ENCODE measurements around the gene CDC73. TPM values are rescaled to one million over a fixed set of nuclear protein-coding genes. Genes with fewer than 3 reads are reported as not detected.

The CDC73 gene
- total RNA-seq, 2 experiments from 2014 or later, result 40.8 to 52.4 TPM

DNA sequence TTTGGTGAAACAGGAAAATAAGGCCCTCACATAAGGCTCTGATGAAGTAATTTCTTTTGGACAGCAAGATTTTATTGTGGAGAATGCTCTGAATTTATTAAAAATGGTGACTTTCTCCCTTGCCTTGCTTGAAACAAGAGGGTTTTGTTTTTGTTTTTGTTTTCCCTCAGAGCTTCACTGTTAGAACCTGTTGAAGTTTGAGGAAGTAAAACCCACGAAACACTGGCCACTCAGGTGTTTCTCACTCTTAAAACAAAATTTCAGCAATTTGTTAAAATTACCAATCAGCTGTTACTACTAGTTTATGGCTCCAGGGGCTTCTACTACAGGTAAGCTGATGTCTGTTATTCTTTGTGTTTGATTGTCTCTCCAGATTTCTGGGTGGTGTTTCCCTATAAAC is 177.2 kb downstream of the CDC73 start:
- Mint-ChIP-seq H3K27me3 (no peaks in the 10 kb centered on the region), H3K36me3 (ENCODE audit: low read depth) (no peaks in the 10 kb centered on the region), H3K4me3 (no peak overlapping the region), H3K4me1 (no peaks in the 10 kb centered on the region), H3K27ac (no peak overlapping the region), H3K9me3 (ENCODE audit: low read depth) (no peaks in the 10 kb centered on the region)
- ChIA-PET CTCF (interaction anchor here (0.7 kb wide), 1 partner anchor 79 kb away, joined by 3 read pairs; no protein-coding TSS in a partner anchor), POLR2A (no interaction called here)
- DNase-seq (no peak), ATAC-seq (no peak)
- intact Hi-C loops (cut with DNase I, micrococcal nuclease), result no loop called here

DNA sequence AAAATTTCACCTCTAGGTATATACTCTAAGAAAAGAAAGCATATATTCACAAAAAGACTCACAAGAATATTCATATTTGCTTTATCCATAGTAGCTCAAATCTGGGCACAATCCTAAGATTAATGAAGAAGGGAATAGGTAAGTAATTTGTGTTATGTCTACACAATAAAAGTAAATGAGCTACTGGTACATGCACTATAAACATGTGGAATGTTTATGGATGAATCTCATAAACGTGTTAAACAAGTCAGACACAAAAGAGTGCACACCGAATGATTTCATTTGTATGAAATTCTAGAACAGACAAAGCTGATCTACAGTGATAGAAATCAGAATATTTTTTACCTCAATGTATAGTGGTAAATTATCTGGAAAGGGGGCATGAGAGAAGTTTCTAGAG is 179.9 kb downstream of the CDC73 start:
- no peaks in the 10 kb centered on the region for H3K27me3 Mint-ChIP-seq
- ATAC-seq, result no peak
- no peaks in the 10 kb centered on the region for H3K4me1 Mint-ChIP-seq
- DNase-seq, result no peak
- no peaks in the 10 kb centered on the region for H3K9me3 Mint-ChIP-seq (ENCODE audit: low read depth)
- H3K4me3 Mint-ChIP-seq, result no peak overlapping the region
- ChIA-PET CTCF (no interaction called here), POLR2A (no interaction called here)
- H3K27ac Mint-ChIP-seq, result no peak overlapping the region
- no peaks in the 10 kb centered on the region for H3K36me3 Mint-ChIP-seq (ENCODE audit: low read depth)
- intact Hi-C loops (cut with DNase I, micrococcal nuclease), result no loop called here

- H3K36me3 Mint-ChIP-seq (ENCODE audit: low read depth), result no peaks in the 10 kb centered on the region
- H3K4me3 Mint-ChIP-seq, result no peak overlapping the region
- ChIA-PET CTCF (no interaction called here), POLR2A (no interaction called here)
- no peaks in the 10 kb centered on the region for H3K4me1 Mint-ChIP-seq
- DNase-seq, result no peak
- intact Hi-C loops (cut with DNase I, micrococcal nuclease), result no loop called here
- no peak for ATAC-seq
- no peak overlapping the region for H3K27ac Mint-ChIP-seq
- no peaks in the 10 kb centered on the region for H3K9me3 Mint-ChIP-seq (ENCODE audit: low read depth)
- no peaks in the 10 kb centered on the region for H3K27me3 Mint-ChIP-seq
These were observed 182.0 kb downstream of the CDC73 start for GRCh38 chr1:193303849-193304248.

Small RNAs within 50 kb of the gene (microRNA-seq; reads per million reads assigned to microRNA genes)
- gene MIR1278 (ENCODE audit: borderline replicate concordance), result not detected

Other genes starting within 250 kb of the CDC73 start
- 100 to 1,000 TPM in 1 of 2 experiments, 10 to 100 TPM in 1; 94.5 to 141 TPM for gene UCHL5, start 62.7 kb upstream of the CDC73 start, total RNA-seq
- 10 to 100 TPM; 45.4 to 57.3 TPM for gene RO60, start 62.4 kb upstream of the CDC73 start, total RNA-seq
- gene GLRX2, start 16.6 kb upstream of the CDC73 start, total RNA-seq, result 10 to 100 TPM; 29.8 to 30.2 TPM
- gene B3GALT2, start 64.6 kb downstream of the CDC73 start, total RNA-seq, result not detected